Measurements from ENCODE around the gene UBAP2.

UBAP2 gene

DNA sequence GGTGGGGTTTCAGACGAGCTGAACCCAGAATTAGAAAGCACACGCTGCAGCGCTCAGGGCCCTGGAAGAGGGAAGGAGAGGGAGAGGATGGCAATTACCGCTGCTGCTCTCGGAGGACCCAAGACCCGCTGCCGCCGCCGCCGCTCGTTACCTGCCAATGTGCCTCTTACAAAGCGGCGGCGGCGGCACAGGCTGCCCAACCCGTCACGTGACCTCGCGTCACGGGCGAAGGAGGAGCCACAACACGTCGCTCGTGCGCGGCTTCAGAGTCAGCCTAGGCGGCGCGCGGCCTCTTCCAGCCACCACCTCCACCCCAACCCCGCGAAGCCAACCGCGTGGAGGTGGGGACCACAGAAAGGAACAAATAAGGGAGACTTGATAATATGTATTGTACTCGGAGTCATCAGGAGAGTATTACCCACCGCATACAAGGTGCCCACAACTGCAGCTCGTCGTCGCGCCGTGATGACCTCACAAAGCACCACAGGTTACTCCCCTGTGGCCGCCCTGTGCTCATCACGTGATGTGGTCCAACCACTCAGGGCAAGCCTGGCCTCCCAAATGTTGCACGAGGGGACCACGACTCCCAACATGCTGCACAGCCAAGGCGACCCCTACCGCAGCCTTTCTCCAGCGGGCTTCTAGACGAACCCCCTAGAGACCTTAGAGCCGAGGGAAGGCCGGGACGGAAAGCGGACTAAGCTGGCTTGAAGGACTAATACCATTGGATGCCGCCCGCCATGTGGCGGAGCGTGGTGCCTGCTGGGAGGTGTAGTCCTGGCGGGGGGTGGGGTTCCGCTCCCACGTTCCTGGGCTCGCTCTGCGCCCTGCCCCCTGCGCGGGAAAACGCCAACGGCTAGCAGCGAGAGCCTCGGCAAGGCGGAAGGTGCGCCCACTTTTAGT lies at the start of gene UBAP2:
UBAP2 (minus strand) TSS at position 161 of the 903 bp plus-strand sequence. CDS start 31,739 bp downstream, outside the sequence.
- DNase-seq = peak; percentile 95

GRCh38 chr9:34098307-34098706 lies 49.6 kb upstream of the UBAP2 start:
- no peak for DNase-seq

DNA sequence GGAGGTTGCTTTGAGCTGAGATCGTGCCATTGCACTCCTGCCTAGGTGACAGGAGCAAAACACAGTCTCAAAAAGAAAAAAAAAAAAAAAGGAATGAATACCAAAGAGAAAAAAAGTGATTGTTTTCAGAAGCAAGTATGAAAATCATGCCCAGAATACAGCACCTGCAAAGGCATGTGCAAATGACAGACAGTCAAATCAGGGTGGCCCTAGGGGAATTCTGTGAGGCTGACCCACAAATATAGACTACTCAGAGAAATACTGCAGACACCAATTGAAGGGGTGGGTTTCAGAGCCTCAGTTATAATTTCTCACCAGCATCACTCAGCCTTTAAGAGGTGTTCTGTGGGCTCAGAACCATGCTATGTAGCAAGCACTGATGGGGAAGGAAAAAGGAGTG lies 49.2 kb upstream of the UBAP2 start:
- no peak for DNase-seq

- no peak for DNase-seq
These were observed 48.1 kb upstream of the UBAP2 start for GRCh38 chr9:34096751-34097150.

GRCh38 chr9:34093578-34093977 lies 44.9 kb upstream of the UBAP2 start:
- no peak for DNase-seq

DNA sequence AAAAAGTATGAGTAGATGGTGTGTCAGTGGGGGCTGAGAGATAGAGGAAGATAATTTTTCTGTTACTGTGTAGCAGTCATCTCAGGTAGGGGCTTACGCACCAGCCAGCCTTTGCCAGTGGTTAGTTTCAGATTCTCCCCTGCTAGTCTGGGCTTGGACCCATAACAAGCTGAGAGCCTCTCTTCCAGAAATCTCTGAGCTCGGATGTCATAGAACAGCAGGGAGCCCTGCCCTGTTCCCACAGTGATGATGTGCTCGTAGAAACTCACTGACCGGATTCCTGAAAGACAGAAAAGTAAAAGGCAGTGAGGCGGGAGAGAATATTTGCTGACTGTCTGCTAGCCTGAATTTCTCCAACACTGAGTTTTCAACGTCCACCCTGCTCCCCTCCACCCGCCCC lies 40.6 kb upstream of the UBAP2 start:
- DNase-seq = no peak

GRCh38 chr9:34087370-34087769 lies 38.7 kb upstream of the UBAP2 start:
- no peak for DNase-seq

DNA sequence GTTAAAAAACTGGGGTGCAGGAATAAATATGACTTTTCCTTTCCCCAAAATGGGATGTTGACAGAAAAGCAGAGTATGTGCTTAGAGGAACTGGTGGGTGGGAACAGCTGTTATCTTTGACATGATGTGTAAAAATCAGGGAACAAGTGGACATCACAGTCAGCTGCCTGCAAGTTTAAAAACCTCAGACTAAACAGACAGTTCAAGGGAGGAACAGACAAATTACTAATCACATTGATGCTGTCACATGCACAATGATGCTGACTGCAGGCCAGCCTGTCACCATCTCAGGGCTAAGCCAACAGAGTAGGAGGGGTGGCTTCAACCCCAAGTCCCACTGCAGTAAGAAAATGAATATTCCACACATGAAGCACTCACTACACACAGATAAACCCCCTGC lies 38.2 kb upstream of the UBAP2 start:
- DNase-seq = no peak

DNA sequence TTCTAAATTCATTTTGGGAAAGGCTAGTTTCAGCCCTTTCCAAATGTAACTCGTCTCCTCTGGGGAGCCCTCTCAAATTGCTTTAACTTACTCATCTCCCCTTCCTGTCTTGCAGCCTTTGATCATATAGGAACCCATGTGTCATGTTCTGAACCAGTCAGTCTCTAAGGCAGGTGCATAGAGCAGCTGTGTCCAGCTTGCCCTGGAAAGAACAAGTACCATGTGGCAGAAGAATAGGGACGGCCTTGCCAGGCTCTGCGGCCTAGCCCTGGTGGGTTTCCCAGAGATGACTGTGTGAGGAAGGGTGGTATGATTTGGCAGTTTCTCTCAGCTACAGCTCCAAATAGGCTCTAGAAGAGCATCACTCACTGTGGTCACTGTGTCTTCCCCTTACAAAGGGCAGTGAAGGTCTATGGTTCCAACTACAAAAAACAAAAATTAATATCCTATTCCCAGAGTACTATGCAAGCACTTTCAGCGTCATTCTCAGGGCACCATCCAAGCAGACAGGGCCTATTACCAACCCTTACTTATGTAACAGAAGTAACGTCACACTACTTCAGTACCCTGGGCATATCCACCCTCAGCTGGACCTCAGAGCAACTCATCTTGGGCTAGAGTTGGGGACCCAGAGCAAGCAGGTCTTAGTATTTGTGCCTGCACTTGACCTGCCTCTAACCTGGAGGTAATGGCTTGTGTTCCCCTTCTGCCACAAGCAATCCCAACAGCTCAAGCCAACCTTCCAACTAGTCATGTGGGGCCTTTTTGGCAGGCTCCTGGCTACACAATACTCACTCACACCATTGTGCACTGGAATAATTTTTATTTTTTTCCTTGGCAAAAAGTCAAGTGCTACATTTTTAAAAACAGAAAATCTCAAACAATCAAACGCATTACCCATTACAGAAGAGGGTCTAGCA lies 37.2 kb upstream of the UBAP2 start:
- DNase-seq = no peak

DNA sequence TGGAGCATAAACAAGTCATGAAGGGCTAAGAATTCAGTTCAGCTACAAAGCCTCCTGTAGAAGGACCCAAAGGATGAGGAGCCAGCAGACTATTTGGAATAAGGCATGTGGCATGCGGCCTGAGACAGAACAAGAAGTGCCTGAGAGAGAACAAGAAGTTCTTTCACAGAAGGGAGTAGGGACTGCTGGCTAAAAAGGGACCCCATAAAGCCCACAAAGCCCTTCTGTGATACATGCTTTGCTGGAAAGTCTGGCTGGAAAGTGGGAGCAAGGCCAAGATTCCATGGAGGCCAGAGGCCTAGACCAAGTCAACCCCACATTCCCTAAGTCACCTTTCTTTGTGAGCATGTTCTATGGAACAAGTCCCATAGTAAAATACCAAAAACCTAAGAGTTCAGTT lies 35.9 kb upstream of the UBAP2 start:
- no peak for DNase-seq

DNA sequence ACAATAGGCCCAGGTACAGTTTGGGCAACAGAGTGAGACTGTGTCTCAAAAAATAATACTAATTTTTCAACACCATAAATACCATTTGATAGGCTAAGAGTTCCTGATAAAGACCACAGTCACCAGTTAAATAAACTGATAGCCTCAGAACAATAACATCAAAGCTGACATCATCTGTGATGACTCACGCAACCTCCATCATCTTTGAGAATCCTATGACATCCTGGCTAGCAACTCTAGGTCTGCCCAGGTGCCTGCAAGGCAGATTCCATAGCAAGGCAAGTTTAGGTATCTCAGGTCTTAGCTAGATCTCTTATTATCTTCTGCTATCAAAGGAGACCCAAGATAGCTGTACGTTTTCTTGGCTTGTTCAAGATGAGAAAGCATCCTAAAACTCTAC lies 30.5 kb upstream of the UBAP2 start:
- DNase-seq = no peak

- DNase-seq = no peak
These were observed 24.3 kb upstream of the UBAP2 start for GRCh38 chr9:34072868-34073590.

GRCh38 chr9:34072410-34072809 lies 23.7 kb upstream of the UBAP2 start:
- DNase-seq = no peak

GRCh38 chr9:34070606-34071324 lies 22.1 kb upstream of the UBAP2 start:
- no peak for DNase-seq

GRCh38 chr9:34069831-34070230 lies 21.1 kb upstream of the UBAP2 start:
- no peak for DNase-seq

DNA sequence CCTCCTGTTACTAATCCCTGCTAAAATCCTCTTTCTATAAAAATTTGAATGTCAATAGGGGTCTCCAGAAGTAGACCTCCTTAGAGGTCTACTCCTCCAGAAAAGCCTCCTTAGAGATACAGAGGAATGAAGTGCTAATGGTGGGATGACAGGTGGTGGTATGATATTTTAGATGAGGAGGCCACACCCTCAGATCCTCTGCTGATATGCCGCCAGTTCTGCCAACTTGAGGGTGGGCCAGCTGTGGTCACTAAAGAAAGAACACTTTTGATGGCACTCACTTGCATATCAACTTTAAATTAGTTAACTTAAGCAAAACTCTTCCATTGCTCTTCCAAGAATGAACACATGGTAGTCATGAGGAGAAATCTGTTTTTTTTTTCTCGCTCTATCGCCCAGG lies 16.9 kb upstream of the UBAP2 start:
- no peak for DNase-seq

DNA sequence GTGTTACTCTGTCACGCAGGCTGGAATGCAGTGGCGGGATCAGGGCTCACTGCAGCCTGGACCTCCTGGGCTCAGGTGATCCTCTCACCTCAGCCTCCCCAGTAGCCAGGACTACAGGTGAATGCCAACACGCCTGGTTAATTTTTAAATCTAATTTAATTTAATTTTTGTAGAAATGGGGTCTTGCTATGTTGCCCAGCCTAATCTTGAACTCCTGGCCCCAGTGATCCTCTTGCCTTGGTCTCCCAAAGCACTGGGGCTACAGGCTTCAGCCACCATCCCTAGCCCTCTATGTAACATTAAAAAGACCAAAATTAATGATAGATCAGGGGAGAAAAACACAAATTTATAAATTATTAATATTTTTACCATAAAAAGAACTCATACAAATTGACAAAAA lies 11.3 kb upstream of the UBAP2 start:
- no peak for DNase-seq

- no peak for DNase-seq
These were observed 10.6 kb upstream of the UBAP2 start for GRCh38 chr9:34059281-34059680.

- DNase-seq = no peak
These were observed 1.1 kb upstream of the UBAP2 start for GRCh38 chr9:34049630-34050384.

DNA sequence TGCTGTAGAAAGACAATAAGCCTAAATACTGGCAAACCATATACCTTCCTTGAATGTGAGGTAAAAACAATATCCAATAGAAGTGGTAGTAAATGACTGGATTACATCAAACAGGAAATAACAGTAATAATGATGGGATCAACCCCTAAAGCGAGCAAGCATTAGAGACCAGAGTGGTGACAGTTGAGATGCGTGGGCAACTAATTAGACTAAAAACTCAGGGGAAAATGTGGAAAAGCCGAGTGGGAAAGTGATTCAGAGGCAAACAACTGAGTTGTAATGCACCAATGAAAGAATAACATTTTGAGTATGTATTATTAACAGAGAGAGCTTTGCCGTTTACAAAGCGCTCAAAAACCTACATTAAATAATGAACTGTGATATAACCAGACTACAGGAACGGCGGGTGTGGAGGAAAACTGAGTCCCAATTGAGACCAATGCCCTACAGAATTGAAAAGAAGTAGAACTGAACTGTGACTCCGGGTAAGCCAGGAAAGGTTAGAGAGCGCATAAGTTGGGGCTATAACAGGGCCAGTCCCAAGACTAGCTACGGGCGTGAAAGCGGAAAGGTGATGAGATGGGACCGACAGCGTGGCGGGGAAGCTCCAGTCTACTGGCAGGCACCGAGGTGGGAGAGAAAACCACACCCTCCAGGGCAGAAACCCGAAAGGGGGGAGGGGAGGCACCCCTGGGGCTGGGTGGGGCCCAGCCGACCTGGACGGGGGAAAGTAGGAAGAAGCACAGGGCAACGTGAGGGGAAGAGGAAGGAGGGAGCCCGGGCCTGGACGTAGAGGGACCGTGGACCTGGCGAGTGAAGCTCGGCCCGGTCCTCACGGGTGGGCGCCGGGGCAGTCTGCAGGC lies 592 bp downstream of the UBAP2 start:
- DNase-seq = no peak

Data from DMS153 (cell line).